ENCODE measurements around the gene PKIB.
"Not testable (repeated sequence)": the region's sequence is repeated elsewhere in the genome, so short reads cannot be mapped to it uniquely, and the experiment has no call there.

Gene PKIB

DNA sequence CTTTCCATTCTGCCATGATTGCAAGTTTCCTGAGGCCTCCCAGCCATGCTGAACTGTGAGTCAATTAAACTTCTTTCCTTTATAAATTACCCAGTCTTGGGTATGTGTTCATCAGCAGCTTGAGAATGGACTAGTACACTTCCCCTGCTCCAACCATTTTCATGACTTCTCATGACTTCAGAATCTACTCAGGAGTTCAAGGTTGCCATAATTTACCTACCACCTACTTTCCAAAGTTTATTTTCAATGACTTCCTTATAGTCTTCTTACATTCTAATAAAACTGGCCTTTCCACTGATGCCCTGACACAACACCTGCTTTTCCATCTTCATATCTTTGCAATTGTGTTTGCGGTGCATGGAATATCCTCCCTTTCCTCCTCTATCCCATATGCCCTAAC is 31.2 kb upstream of the PKIB start:
- H3K79me2 ChIP-seq (ENCODE audit: control insufficient read depth, insufficient read depth, low read length, unreplicated experiment) = no peaks in the 10 kb centered on the region
- H3K36me3 ChIP-seq (ENCODE audit: insufficient read depth, low read length) = no peaks in the 10 kb centered on the region
- H3K27ac ChIP-seq (ENCODE audit: low read depth, low read length) = no peak overlapping the region
- no peaks in the 10 kb centered on the region for H3K27me3 ChIP-seq (ENCODE audit: insufficient read depth, low read length)
- H3K4me1 ChIP-seq (ENCODE audit: control insufficient read depth, insufficient read depth, low read length, unreplicated experiment) = peaks cover 7% of the 10 kb centered on the region
- no peak overlapping the region for H3K4me3 ChIP-seq (ENCODE audit: low read depth, low read length)
- H2AFZ ChIP-seq (ENCODE audit: low read length, unreplicated experiment) = no peak overlapping the region

DNA sequence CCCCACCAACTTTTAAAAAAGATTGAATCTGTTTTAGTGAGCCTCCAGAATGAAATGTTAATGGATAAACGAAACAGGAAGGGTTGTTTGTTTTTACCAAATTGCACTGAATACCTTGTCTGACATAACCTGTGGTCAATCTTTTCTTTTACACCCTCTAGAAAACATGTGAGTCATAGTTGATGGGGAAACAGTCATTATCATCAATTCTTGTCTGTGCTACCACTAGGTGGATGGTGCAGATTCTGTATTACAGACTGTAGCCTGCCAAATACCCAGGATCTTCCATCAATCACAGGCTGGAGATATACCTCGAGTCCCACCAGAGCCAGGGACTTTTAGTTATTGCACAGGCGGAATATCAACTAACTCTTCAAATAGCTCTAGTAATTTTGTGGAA is 29.5 kb upstream of the PKIB start:
- Histone ChIP-seq H3K4me3 (ENCODE audit: low read depth, low read length) (no peak overlapping the region), H3K27ac (ENCODE audit: low read depth, low read length) (no peak overlapping the region), H3K27me3 (ENCODE audit: insufficient read depth, low read length) (no peaks in the 10 kb centered on the region), H2AFZ (ENCODE audit: low read length, unreplicated experiment) (no peak overlapping the region), H3K79me2 (ENCODE audit: control insufficient read depth, insufficient read depth, low read length, unreplicated experiment) (no peaks in the 10 kb centered on the region), H3K36me3 (ENCODE audit: insufficient read depth, low read length) (no peaks in the 10 kb centered on the region), H3K4me1 (ENCODE audit: control insufficient read depth, insufficient read depth, low read length, unreplicated experiment) (peaks cover 7% of the 10 kb centered on the region)

DNA sequence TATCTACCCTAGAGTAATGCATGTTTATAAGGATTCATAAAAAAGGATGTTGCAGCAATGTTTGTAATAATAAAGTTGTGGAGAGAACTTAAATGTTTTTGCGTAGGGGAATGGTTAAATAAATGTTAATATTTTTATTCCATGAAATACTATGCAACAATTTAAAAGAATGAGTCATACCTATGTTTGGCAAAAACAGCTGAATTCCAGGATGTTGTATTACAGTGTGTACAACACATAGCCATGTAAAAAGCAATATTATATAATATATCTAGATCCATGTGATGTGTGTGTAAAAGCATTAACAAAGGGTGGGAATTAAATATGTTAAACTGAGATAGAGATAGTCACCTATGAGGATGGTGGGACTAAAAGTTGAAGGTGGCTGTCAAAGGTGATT is 21.1 kb upstream of the PKIB start:
- Histone ChIP-seq H3K4me3 (ENCODE audit: low read depth, low read length) (no peak overlapping the region), H3K79me2 (ENCODE audit: control insufficient read depth, insufficient read depth, low read length, unreplicated experiment) (no peaks in the 10 kb centered on the region), H3K4me1 (ENCODE audit: control insufficient read depth, insufficient read depth, low read length, unreplicated experiment) (peaks cover 5% of the 10 kb centered on the region), H3K27me3 (ENCODE audit: insufficient read depth, low read length) (no peaks in the 10 kb centered on the region), H3K36me3 (ENCODE audit: insufficient read depth, low read length) (no peaks in the 10 kb centered on the region), H2AFZ (ENCODE audit: low read length, unreplicated experiment) (no peak overlapping the region), H3K27ac (ENCODE audit: low read depth, low read length) (peak overlapping the region; percentile 24; the same call in 1 of the 2 replicates)

DNA sequence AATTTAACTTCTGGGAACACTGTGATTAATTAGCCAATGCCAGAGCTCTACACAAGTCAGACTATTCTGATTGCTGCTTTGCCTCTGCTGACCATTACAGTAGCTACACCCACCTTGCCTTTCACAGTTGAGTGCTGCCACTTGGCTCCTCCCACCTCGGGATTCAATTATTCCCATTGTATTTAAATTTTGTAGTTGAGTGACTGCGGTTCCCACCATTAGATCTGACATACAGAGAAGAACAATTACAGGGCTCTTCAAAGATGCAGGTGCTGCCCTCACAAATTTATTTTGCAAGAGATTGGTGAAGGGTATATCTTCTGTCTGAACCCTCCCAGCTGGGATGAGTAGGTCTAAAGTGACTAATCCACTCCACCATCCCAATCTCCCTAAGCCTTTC is 11.9 kb upstream of the PKIB start:
- not testable (repeated sequence) for H3K36me3 ChIP-seq (ENCODE audit: insufficient read depth, low read length); H3K4me1 ChIP-seq (ENCODE audit: control insufficient read depth, insufficient read depth, low read length, unreplicated experiment); H2AFZ ChIP-seq (ENCODE audit: low read length, unreplicated experiment); H3K79me2 ChIP-seq (ENCODE audit: control insufficient read depth, insufficient read depth, low read length, unreplicated experiment); H3K27me3 ChIP-seq (ENCODE audit: insufficient read depth, low read length); H3K4me3 ChIP-seq (ENCODE audit: low read depth, low read length); H3K27ac ChIP-seq (ENCODE audit: low read depth, low read length)

DNA sequence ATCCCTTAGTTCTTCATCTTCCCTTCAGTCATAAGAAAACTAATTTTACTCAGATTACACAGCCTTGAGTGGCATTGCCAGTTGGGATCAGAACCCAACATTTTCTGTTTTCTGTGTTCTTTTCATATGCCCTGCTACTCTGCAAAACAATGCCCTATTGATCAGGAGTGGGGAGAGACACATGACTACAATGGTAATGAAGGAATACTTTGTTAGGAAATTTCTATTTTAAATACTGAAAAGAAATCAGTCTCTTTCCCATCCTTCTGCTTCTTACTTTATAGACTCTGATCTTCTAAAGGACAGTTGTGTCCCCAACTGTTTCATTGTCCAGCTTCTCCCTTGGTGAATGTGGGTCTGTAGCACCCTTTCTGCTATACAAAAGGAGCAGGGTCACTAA is 5.5 kb upstream of the PKIB start:
- Histone ChIP-seq H3K27me3 (ENCODE audit: insufficient read depth, low read length) (no peaks in the 10 kb centered on the region), H3K36me3 (ENCODE audit: insufficient read depth, low read length) (no peaks in the 10 kb centered on the region), H3K79me2 (ENCODE audit: control insufficient read depth, insufficient read depth, low read length, unreplicated experiment) (no peaks in the 10 kb centered on the region), H3K27ac (ENCODE audit: low read depth, low read length) (no peak overlapping the region), H2AFZ (ENCODE audit: low read length, unreplicated experiment) (no peak overlapping the region), H3K4me3 (ENCODE audit: low read depth, low read length) (no peak overlapping the region), H3K4me1 (ENCODE audit: control insufficient read depth, insufficient read depth, low read length, unreplicated experiment) (peaks cover 3% of the 10 kb centered on the region)

DNA sequence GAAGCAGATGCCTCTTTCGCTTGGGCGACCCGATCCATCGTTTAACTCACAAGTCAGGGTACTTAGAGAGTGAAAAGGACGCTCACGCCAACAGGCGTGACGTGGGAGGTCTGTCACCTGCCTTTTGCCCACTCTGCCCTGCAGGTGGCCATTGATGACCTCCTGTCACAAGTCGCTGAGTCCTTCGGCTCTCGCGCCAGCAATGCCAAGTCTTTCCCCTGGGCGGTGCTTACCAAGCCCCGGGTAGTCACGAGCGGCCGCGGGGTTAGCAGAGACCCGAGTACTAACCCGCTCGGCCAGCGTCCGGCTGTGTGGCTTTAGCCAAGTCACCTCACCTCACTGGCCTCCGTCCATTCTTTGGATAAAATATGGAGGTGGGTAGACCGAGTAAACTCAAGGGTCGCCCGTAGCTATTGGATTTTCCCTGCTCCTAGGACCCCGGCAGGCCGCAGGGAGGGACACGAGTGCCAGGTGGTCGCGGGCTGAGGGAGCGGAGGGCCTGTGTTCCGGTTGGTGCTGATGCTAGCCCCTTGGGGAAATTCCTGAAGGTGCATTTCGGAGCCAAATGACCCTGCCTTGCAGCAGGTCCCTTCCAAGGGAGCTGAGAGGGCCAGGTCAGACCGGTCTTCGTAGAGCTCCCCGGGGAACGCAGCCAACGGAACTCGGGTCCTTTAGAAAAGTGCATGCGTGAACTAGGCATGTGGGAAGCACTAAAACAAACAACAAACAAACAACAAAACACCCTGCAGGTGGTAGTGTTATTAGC is 668 bp downstream of the PKIB start:
- no peaks in the 10 kb centered on the region for H3K79me2 ChIP-seq (ENCODE audit: control insufficient read depth, insufficient read depth, low read length, unreplicated experiment)
- H3K4me1 ChIP-seq (ENCODE audit: control insufficient read depth, insufficient read depth, low read length, unreplicated experiment) = peaks cover 6% of the 10 kb centered on the region
- H3K36me3 ChIP-seq (ENCODE audit: insufficient read depth, low read length) = no peaks in the 10 kb centered on the region
- H3K27ac ChIP-seq (ENCODE audit: low read depth, low read length) = no peak overlapping the region
- peak overlapping the region; percentile 90 for H2AFZ ChIP-seq (ENCODE audit: low read length, unreplicated experiment)
- H3K4me3 ChIP-seq (ENCODE audit: low read depth, low read length) = peak overlapping the region; percentile 94
- peaks cover 15% of the 10 kb centered on the region; the same call in 1 of the 2 replicates for H3K27me3 ChIP-seq (ENCODE audit: insufficient read depth, low read length)

DNA sequence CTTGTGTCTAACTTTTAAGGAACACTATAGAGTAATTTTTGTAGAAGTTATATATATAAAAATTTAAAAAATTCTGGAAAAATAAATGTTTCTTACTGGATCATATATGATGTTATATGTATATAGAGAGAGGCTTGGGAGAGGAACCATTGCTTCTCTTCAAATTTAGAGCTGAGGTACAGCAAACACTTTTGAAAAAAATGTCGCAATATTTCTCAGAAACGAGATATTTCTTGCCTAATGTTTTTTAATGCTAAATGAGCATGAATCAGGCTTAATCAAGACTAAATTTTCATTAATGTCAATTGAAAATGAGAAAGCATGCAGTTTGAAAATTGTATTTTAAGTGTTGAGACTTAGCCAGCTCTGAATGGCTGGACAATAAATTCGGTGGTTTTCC is 2.6 kb downstream of the PKIB start:
- no peak overlapping the region for H3K27ac ChIP-seq (ENCODE audit: low read depth, low read length)
- H3K79me2 ChIP-seq (ENCODE audit: control insufficient read depth, insufficient read depth, low read length, unreplicated experiment) = no peaks in the 10 kb centered on the region
- peaks cover 7% of the 10 kb centered on the region for H3K4me1 ChIP-seq (ENCODE audit: control insufficient read depth, insufficient read depth, low read length, unreplicated experiment)
- peaks cover 15% of the 10 kb centered on the region; the same call in 1 of the 2 replicates for H3K27me3 ChIP-seq (ENCODE audit: insufficient read depth, low read length)
- no peak overlapping the region for H2AFZ ChIP-seq (ENCODE audit: low read length, unreplicated experiment)
- H3K4me3 ChIP-seq (ENCODE audit: low read depth, low read length) = no peak overlapping the region
- no peaks in the 10 kb centered on the region for H3K36me3 ChIP-seq (ENCODE audit: insufficient read depth, low read length)

DNA sequence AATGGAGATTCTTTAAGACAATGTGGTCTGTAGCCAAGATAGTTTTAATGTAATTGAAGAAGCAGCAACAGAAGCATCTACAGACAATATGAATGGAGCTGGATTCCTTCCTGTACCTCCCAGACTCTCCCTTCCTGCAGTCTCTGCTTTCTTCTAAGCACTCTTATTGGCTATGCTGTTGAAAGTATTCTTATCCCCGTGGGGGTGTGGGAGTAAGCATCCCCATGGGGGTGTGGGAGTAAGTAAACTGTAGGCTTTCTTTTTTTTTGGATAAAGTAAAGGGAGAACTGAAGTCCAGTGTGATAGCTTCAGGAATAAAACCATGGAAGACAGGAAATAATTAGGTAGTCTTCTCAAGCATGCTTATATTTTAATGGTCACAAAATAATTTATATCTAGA is 4.1 kb downstream of the PKIB start:
- Histone ChIP-seq H3K79me2 (ENCODE audit: control insufficient read depth, insufficient read depth, low read length, unreplicated experiment) (no peaks in the 10 kb centered on the region), H3K36me3 (ENCODE audit: insufficient read depth, low read length) (no peaks in the 10 kb centered on the region), H3K4me3 (ENCODE audit: low read depth, low read length) (no peak overlapping the region), H2AFZ (ENCODE audit: low read length, unreplicated experiment) (no peak overlapping the region), H3K27me3 (ENCODE audit: insufficient read depth, low read length) (peaks cover 15% of the 10 kb centered on the region; the same call in 1 of the 2 replicates), H3K4me1 (ENCODE audit: control insufficient read depth, insufficient read depth, low read length, unreplicated experiment) (peaks cover 7% of the 10 kb centered on the region), H3K27ac (ENCODE audit: low read depth, low read length) (no peak overlapping the region)

DNA sequence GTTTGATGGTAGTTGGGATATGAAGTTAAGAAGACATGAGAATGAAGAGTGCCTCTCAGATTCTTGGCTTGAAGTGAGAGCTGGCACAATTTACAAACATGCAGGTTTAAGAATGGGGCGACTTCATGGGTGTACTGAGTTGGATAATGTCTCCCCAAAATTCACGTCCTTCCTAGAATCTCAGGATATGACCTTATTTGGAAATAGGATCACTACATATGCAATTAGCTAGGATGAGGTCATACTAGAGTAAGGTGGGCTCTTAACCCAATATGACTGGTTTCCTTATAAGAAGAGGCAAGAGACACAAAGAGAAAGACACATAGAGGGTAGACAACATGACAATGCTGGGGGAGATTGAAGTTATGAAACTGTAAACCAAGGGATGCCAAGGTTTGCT is 5.2 kb downstream of the PKIB start:
- Histone ChIP-seq H3K4me1 (ENCODE audit: control insufficient read depth, insufficient read depth, low read length, unreplicated experiment) (peaks cover 7% of the 10 kb centered on the region), H3K79me2 (ENCODE audit: control insufficient read depth, insufficient read depth, low read length, unreplicated experiment) (no peaks in the 10 kb centered on the region), H3K27ac (ENCODE audit: low read depth, low read length) (no peak overlapping the region), H3K4me3 (ENCODE audit: low read depth, low read length) (no peak overlapping the region), H2AFZ (ENCODE audit: low read length, unreplicated experiment) (no peak overlapping the region), H3K27me3 (ENCODE audit: insufficient read depth, low read length) (peaks cover 21% of the 10 kb centered on the region; the same call in 1 of the 2 replicates), H3K36me3 (ENCODE audit: insufficient read depth, low read length) (no peaks in the 10 kb centered on the region)

DNA sequence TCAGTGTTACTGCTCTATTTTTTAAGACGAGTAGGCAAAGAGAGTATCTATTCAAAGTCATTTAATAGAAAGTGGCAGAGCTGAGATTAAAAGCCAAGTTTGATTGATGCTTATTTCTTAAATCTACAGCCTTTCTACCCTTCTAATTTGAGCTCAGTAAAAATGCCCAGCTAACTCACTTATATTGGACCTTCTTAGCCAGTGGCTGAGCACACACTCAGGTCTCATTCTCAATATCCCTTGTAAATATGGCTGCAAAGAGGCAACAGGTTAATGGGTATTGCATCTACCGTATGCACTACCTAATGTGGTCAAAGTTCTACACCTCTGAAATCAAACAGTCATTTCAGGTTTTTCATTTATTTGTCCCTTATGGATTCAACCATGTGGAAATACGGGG is 6.7 kb downstream of the PKIB start:
- Histone ChIP-seq H3K36me3 (ENCODE audit: insufficient read depth, low read length) (no peaks in the 10 kb centered on the region), H3K79me2 (ENCODE audit: control insufficient read depth, insufficient read depth, low read length, unreplicated experiment) (no peaks in the 10 kb centered on the region), H2AFZ (ENCODE audit: low read length, unreplicated experiment) (no peak overlapping the region), H3K27me3 (ENCODE audit: insufficient read depth, low read length) (peaks cover 12% of the 10 kb centered on the region; the same call in 1 of the 2 replicates), H3K4me3 (ENCODE audit: low read depth, low read length) (no peak overlapping the region), H3K27ac (ENCODE audit: low read depth, low read length) (no peak overlapping the region), H3K4me1 (ENCODE audit: control insufficient read depth, insufficient read depth, low read length, unreplicated experiment) (peaks cover 4% of the 10 kb centered on the region)

DNA sequence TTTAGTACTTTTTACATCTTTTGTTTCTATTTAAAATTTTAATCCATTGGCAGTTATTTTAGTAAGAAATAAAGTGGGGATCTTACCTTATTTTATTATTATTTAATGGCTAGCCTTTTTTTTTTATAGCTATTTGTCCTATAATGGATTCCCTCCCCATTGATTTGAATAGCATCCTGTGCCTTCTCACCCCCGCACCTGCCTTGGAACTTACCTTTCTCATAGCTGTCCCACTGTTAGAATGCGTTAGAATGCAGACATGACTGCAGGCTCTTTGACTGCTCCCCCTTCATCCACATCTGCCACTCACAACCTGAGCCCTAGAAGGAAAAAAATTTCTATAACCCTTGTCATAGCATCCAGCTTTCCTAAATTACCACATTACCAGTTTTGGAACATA is 9.1 kb downstream of the PKIB start:
- Histone ChIP-seq H2AFZ (ENCODE audit: low read length, unreplicated experiment) (no peak overlapping the region), H3K4me3 (ENCODE audit: low read depth, low read length) (no peak overlapping the region), H3K27ac (ENCODE audit: low read depth, low read length) (no peak overlapping the region)

More for the DNA sequence above, 9.1 kb downstream of the PKIB start:
- Histone ChIP-seq H3K27me3 (ENCODE audit: insufficient read depth, low read length) (peaks cover 6% of the 10 kb centered on the region; the same call in 1 of the 2 replicates), H3K4me1 (ENCODE audit: control insufficient read depth, insufficient read depth, low read length, unreplicated experiment) (peaks cover 4% of the 10 kb centered on the region), H3K79me2 (ENCODE audit: control insufficient read depth, insufficient read depth, low read length, unreplicated experiment) (no peaks in the 10 kb centered on the region), H3K36me3 (ENCODE audit: insufficient read depth, low read length) (no peaks in the 10 kb centered on the region)
